ENCODE results near the gene POP7. TPM values are rescaled to one million over a fixed set of nuclear protein-coding genes. Genes with fewer than 3 reads are reported as not detected.
A peak's percentile ranks its signal among the peaks of the same experiment; 100 is the strongest.

The POP7 gene
- polyA plus RNA-seq, 1 experiment = 35.2 TPM

GRCh38 chr7:100719523-100720278, 13.8 kb downstream of the POP7 start:
- no peak for DNase-seq (ENCODE audit: low read depth)
- ChIA-PET CTCF (interaction anchor here (0.6 to 5.2 kb wide), 12 partner anchors 12 to 134 kb away, joined by 3 to 65 read pairs (median 4); partner anchors contain the start of genes POP7 and SLC12A9), POLR2A (no interaction called here)
- no peak overlapping the region for H3K4me3 ChIP-seq (ENCODE audit: low read depth, low read length)
- H3K27me3 ChIP-seq (ENCODE audit: control insufficient read depth, insufficient read depth, low read length) = peaks cover 38% of the 10 kb centered on the region
- H3K36me3 ChIP-seq (ENCODE audit: control insufficient read depth, insufficient read depth, low read length) = no peaks in the 10 kb centered on the region
- TF ChIP-seq CTCF (IDR thresholded peaks at IDR 0.05; ENCODE audit: insufficient read depth, low read depth, low read length) = peak; percentile 60

- POLR2A ChIA-PET = no interaction called here
- peaks cover 37% of the 10 kb centered on the region for H3K27me3 ChIP-seq (ENCODE audit: control insufficient read depth, insufficient read depth, low read length)
- CTCF ChIA-PET = interaction anchor here (0.7 to 5.2 kb wide), 7 partner anchors 15 to 133 kb away, joined by 3 to 65 read pairs (median 5); partner anchors contain the start of genes POP7 and SLC12A9
- no peak for DNase-seq (ENCODE audit: low read depth)
- no peaks in the 10 kb centered on the region for H3K36me3 ChIP-seq (ENCODE audit: control insufficient read depth, insufficient read depth, low read length)
- no peak within 1 kb of the TSS for H3K4me3 ChIP-seq (ENCODE audit: low read depth, low read length)
- TF ChIP-seq CTCF (IDR thresholded peaks at IDR 0.05; ENCODE audit: insufficient read depth, low read depth, low read length) = no peak
Measured at GRCh38 chr7:100720279-100720670, 14.4 kb downstream of the POP7 start, which contains the start of gene EPO. Gene EPO (plus strand): TSS chr7:100720468. CDS start chr7:100720981, 513 bp downstream.

- Histone ChIP-seq H3K4me3 (ENCODE audit: low read depth, low read length) (no peak overlapping the region), H3K27me3 (ENCODE audit: control insufficient read depth, insufficient read depth, low read length) (peaks cover 37% of the 10 kb centered on the region), H3K36me3 (ENCODE audit: control insufficient read depth, insufficient read depth, low read length) (no peaks in the 10 kb centered on the region)
- ChIA-PET CTCF (interaction anchor here (0.7 to 5.2 kb wide), 5 partner anchors 15 to 133 kb away, joined by 3 to 65 read pairs (median 5); partner anchors contain the start of genes POP7 and SLC12A9), POLR2A (no interaction called here)
- DNase-seq (ENCODE audit: low read depth) = no peak
- no peak for TF ChIP-seq CTCF (IDR thresholded peaks at IDR 0.05; ENCODE audit: insufficient read depth, low read depth, low read length)
Measured at GRCh38 chr7:100720671-100721504, 15.0 kb downstream of the POP7 start.

GRCh38 chr7:100721505-100721812, 15.5 kb downstream of the POP7 start:
- Histone ChIP-seq H3K36me3 (ENCODE audit: control insufficient read depth, insufficient read depth, low read length) (no peaks in the 10 kb centered on the region), H3K27me3 (ENCODE audit: control insufficient read depth, insufficient read depth, low read length) (peaks cover 36% of the 10 kb centered on the region), H3K4me3 (ENCODE audit: low read depth, low read length) (no peak overlapping the region)
- no peak for DNase-seq (ENCODE audit: low read depth)
- CTCF ChIA-PET = interaction anchor here (1.4 to 5.2 kb wide), 3 partner anchors 16 to 132 kb away, joined by 5 to 65 read pairs (median 15); partner anchors contain the start of genes POP7 and SLC12A9
- TF ChIP-seq CTCF (IDR thresholded peaks at IDR 0.05; ENCODE audit: insufficient read depth, low read depth, low read length) = no peak
- POLR2A ChIA-PET = interaction anchor here (0.6 kb wide), 1 partner anchor 154 kb away, joined by 3 read pairs; the partner anchor contains the start of gene SRRT

Measured in BJ (cell line).